Measurements from ENCODE around the gene DAAM1.

The DAAM1 gene

GRCh38 chr14:59254146-59254910, 65.9 kb downstream of the DAAM1 start:
- DNase-seq (ENCODE audit: low read depth in 3 of 3, low spot score in 1 of 3) = no peak

DNA sequence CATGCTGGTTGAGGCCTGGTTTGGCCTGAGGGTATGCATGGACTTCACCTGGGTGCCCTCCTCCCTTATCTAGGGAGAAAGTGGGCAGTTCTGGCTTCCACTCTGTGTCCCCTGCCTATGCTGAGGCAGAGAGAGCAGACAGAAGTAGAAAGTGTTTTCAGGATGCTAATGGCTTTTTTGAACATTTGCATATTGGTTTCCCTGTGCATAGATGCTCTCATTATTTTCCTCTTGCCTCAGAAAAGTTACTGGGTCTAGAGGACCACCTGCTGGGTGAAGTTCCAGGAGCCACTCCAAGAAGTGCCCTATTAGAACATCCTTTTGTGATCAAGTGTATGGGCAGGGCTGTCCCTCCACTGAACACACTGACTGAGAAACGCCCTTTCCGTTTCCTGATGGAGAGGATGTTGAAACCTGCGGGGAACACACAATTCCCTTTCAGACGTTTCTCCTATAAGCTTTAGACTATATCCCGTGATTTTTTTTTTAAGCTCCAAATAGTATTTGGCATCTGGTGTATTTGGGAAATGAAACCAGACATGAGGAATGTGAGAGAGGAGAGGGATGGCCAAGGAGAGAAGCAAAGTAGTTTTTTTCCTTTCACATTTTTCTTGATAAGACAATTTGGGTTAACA, 66.6 kb downstream of the DAAM1 start:
- no peak for DNase-seq (ENCODE audit: low read depth in 3 of 3, low spot score in 1 of 3)

- no peak for DNase-seq (ENCODE audit: low read depth in 3 of 3, low spot score in 1 of 3)
These were observed 67.9 kb downstream of the DAAM1 start for GRCh38 chr14:59256331-59256730.

DNA sequence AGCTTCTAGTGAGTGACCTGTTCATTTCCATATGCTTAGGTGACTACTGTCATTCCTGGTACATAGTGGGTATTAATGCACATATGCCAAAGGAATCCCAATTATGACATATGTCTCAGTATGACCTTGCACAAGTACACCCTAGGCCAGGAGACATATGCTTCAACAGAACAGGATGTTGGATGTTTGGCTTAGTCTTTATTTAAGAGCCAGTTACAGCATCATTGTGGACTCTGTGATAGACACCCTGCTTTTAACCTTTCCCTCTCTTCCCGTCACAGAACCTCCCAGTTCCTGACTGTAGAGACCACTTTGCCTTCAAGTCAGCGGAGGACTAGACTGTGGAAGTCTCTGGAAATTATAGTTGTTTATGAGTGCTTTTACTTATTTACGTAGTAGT, 72.9 kb downstream of the DAAM1 start:
- no peak for DNase-seq (ENCODE audit: low read depth in 3 of 3, low spot score in 1 of 3)

DNA sequence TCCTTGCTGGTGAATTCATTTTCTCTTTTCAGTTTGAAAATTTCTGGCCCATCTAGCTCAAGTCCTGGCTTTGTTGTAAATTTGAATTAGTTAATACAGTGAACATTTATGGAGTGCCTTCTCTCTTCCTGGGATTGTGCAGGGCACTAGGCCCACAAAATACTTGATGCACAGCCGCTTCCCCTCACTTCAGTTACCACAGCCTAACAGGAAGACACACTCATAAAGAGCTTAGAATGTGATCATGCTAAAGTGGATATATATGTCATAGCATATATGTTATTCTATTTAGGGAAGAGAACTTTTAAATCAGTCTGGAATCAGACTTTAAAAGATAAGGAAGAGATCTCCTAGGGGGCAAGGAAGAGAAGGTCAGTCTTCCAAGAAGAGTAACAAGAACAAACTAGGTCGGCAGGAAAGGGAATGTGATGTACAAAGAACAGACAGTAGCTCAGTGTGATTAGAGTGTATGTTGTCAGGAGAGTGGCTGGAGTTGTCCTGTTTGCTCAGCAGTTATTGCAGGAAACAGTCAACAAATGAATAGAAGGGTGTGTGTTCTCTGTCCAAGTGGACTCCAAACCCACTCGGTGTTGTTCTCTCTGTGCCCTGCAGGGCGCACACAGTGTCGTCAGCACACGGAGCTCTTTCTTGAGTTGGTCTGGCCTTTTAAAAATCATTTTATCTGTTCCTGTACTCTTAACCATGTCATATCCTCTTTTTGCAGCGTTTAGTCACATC, 74.4 kb downstream of the DAAM1 start:
- no peak for DNase-seq (ENCODE audit: low read depth in 3 of 3, low spot score in 1 of 3)

DNA sequence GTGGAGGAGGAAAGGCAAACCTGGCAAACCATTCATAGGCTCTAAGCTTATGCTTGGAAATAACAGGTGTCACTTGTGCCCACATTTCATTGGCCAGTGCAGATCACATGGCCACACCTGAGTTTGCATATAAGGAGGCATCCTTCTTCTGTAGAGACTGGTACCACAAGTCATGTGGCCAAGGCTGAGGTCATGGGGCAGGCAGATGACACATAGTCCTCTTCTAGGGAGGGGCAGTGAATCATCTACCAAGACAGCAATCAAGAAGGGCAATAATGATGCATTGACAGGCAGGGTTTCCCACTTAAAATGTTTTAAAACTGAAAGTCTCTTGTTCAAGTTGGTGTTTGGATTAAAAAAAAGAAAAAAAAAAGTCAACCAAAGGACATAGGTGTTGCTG, 77.3 kb downstream of the DAAM1 start:
- no peak for DNase-seq (ENCODE audit: low read depth in 3 of 3, low spot score in 1 of 3)

GRCh38 chr14:59267046-59267445, 78.6 kb downstream of the DAAM1 start:
- DNase-seq (ENCODE audit: low read depth in 3 of 3, low spot score in 1 of 3) = no peak

DNA sequence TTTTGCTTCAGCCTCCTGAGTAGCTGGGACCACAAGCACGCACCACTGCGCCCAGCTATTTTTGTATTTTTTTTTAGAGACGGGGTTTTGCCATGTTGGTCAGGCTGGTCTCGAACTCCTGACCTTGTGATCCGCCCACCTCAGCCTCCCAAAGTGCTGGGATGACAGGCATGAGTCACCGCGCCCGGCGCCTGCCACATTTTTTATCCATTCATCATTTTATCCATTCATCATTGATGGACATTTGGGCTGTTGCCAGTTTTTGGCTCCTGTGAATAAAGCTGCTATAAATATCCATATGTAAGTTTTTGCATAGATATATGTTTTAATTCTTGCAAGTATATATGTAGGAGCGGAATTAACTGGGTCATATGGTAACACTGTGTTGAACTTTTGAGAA, 79.5 kb downstream of the DAAM1 start:
- DNase-seq (ENCODE audit: low read depth in 3 of 3, low spot score in 1 of 3) = no peak

DNA sequence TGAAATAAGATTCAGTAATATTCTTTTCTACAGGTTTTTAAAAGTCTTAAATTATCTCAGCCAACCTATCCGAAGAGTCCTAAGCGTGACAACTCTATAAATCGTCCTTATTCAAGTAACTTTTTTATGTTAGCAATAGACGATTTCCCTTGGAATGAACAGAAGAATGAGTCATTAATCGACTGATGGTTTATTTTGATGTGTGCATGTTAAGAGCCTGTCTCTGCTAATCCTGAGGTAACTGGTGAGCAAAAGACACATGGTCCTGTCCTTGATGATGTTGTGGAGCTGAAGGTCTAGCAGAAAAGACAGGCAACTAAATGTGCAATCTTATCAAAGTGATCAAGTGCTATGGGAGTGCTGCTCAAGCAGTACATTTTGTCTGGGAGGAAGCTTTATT, 80.4 kb downstream of the DAAM1 start:
- no peak for DNase-seq (ENCODE audit: low read depth in 3 of 3, low spot score in 1 of 3)

GRCh38 chr14:59269466-59269865, 81.0 kb downstream of the DAAM1 start:
- no peak for DNase-seq (ENCODE audit: low read depth in 3 of 3, low spot score in 1 of 3)

DNA sequence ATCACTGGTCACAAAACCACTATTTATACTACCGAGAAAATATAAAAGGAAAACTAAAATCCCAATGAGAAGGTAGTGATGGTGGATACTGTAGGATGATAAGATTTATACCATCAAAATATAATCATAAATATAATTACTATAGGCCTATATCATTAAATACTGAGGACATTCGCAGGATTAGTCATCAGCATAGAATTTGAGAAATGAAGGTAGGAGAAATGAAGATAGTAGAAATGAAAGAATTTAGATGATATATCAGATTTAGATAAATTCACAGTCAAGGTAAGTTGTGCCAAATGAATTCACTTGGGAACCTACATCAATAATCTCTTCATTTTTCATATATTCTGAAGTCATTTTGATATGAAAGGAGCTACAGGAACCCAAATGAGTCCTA, 82.8 kb downstream of the DAAM1 start:
- DNase-seq (ENCODE audit: low read depth in 3 of 3, low spot score in 1 of 3) = no peak

DNA sequence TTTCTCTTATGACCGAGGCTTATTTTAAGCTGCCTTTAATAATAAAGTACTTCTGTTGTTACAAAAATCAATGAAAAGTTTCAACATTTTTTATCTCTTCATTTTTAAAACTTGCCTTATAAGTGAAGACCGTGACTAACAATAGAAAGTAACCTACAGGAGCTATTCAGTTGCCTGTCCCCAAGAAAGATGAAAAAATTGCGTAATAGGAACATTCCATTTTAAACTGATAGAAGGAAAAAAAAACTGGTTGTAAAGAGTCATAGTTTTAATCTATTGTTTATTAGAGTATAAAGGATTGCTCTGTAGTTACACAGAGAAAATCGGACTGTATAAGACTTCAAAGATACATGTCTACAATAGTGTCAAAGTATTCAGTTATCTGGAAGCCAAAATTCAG, 83.3 kb downstream of the DAAM1 start:
- no peak for DNase-seq (ENCODE audit: low read depth in 3 of 3, low spot score in 1 of 3)

DNA sequence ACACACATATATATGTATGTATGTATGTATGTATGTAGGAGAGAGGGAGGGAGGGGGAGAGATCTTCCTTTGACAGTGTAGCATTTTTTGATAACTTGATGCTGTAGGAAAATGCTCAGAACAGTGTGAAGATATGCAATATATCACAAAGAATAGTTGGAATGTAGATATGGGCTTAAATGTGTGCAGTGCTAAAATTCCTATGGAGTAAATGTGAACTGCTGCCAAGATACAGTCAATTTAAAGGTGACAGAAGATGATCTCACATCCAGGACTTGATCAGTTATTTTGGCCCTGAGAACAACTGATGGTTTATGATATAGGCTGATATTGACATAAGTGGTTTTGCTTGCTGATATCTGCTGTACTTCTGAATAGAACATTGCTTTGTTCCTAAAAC, 84.2 kb downstream of the DAAM1 start:
- no peak for DNase-seq (ENCODE audit: low read depth in 3 of 3, low spot score in 1 of 3)

GRCh38 chr14:59273737-59274136, 85.3 kb downstream of the DAAM1 start:
- no peak for DNase-seq (ENCODE audit: low read depth in 3 of 3, low spot score in 1 of 3)

DNA sequence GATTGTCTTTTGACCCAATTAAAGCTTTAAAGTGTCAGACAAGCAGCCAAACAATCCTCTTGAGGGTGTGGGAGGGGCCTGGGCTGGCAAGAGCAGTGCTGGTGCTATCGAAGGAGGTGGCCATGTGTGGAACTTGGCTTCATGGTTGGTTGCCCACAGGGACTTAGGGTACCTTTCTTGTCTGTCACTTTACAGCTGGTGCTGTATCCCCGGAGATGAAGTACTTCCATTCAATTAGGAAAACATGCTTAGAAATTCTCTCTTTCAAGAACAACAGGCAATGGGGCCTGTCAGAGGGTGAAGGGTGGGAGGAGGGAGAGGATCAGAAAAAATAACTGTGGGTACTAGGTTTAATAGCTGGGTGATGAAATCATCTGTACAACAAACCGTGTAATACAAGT, 86.5 kb downstream of the DAAM1 start:
- DNase-seq (ENCODE audit: low read depth in 3 of 3, low spot score in 1 of 3) = no peak

- DNase-seq (ENCODE audit: low read depth in 3 of 3, low spot score in 1 of 3) = no peak
These were observed 87.2 kb downstream of the DAAM1 start for GRCh38 chr14:59275668-59276067.

DNA sequence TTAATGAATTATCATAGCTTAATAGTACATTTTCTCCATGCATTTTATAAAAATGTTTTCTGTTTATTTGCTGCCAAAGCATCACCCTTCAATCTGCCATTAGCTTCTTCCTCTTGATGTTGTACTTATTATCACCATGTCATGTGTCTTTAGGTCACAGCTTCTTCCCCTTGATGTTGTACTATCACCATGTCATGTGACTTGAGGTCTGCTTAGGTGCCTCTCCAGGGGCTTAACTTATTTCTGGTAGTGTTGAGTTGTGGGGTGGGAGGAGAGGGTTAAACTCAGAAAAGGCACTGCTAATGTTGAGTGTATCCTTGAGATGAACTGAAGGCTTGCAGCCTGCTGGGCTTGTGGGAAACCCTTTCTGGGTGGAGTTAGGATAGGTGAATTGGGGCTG, 87.8 kb downstream of the DAAM1 start:
- DNase-seq (ENCODE audit: low read depth in 3 of 3, low spot score in 1 of 3) = no peak

GRCh38 chr14:59277659-59278058, 89.2 kb downstream of the DAAM1 start:
- DNase-seq (ENCODE audit: low read depth in 3 of 3, low spot score in 1 of 3) = no peak

DNA sequence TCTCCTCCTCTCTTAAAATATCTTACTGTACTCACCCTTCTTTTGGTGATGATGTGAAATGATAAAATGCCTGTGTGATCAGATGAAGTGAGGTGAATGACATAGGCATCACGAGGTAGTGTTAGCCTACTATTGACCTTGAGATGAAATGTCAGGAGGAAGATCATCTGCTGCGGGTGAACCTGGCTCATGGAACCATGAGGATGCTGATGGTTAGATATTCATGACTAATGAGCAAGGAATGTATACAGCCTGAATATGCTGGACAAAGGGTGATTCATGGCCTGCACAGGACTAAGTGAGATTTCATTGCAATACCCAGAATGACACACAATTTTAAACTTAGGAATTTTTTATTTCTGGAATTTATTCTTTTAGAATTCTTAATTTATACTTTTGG, 89.6 kb downstream of the DAAM1 start:
- no peak for DNase-seq (ENCODE audit: low read depth in 3 of 3, low spot score in 1 of 3)

DNA sequence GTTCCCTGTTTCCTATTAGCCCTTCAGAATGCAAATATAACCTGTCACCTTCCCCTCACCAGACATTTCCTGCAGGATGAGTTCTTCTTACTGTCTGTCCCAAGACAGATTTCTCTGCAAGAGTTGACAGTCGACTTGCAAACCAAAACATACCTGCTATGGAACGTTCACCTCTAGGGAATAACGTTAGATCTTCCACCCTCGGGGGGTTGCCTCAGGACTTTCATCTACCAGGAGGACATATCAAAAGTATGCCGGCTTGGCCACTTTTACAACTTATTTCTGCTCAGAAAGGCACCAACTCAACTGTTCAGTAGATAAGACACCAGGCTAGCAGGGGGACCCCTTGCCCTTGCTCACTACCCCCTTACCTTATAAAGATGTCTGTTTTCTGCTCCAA, 92.5 kb downstream of the DAAM1 start:
- DNase-seq (ENCODE audit: low read depth in 3 of 3, low spot score in 1 of 3) = no peak

GRCh38 chr14:59281609-59282377, 93.3 kb downstream of the DAAM1 start:
- DNase-seq (ENCODE audit: low read depth in 3 of 3, low spot score in 1 of 3) = no peak

DNA sequence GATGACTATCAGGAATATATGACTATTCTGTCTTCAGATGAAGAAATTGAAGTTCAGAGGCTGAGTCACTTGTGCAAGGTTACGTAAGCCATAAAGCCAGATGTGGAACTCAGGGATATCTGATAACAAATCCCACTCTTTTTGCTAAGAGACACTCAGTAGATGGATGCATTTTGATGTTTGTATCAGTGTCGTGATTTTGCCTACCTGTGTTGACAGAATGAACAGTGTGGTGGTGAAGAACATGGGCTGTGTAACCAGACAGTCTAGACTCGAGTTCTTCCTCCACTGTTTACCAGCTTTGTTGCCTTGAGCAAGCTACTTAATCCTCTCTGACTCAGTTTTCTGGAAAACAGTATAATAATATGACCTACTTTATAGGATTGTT, 93.9 kb downstream of the DAAM1 start:
- DNase-seq (ENCODE audit: low read depth in 3 of 3, low spot score in 1 of 3) = no peak
